Thoracic aorta (tissue), 2 donors: ENCODE results near the gene PINK1. TPM values are rescaled to one million over a fixed set of nuclear protein-coding genes. Genes with fewer than 3 reads are reported as not detected.
"Not testable (repeated sequence)": the region's sequence is repeated elsewhere in the genome, so short reads cannot be mapped to it uniquely, and the experiment has no call there.

Experiments used
- ATAC-seq: fragments of 150-250 bp; one replicate; pipeline ENCODE4 v1.8.0; 2017; ENCODE audit warnings: low read depth; ENCODE audit not compliant: insufficient number of reproducible peaks, low FRiP score
- DNase-seq: peaks from one replicate; pipeline ENCODE4 v3.0.0-alpha.2; 2020; ENCODE audit warnings: low spot score
- H3K27ac ChIP-seq, 2 donors: fragments of 200-600 bp; sonication (generic); 1 replicate in 1 of 2; 2 replicates in 1 of 2; pipeline ENCODE4 v1.5.1; 2016; ENCODE audit warnings: mild to moderate bottlenecking in 2 of 2, moderate library complexity in 2 of 2
- H3K27me3 ChIP-seq: fragments of 200-600 bp; sonication (generic); replicated peaks from 2 replicates; pipeline ENCODE4 v1.6.0; 2016; ENCODE audit warnings: mild to moderate bottlenecking; ENCODE audit not compliant: insufficient read depth
- H3K36me3 ChIP-seq: fragments of 200-600 bp; sonication (generic); one replicate; pipeline ENCODE4 v1.5.1; 2016
- H3K4me1 ChIP-seq, 2 donors: fragments of 200-600 bp; sonication (generic); 1 replicate in 1 of 2; 2 replicates in 1 of 2; pipeline versions ENCODE4 v1.5.1 to v1.6.0; 2016; ENCODE audit warnings: low read depth in 2 of 2, mild to moderate bottlenecking in 1 of 2; ENCODE audit not compliant: control insufficient read depth in 1 of 2
- H3K4me3 ChIP-seq: fragments of 200-600 bp; sonication (generic); 2 replicates; pipeline ENCODE4 v1.5.1; 2016; ENCODE audit warnings: mild to moderate bottlenecking
- H3K9me3 ChIP-seq: fragments of 200-600 bp; sonication (generic); 2 replicates; pipeline ENCODE4 v1.5.1; 2016
- CTCF ChIP-seq: fragments of 200-600 bp; sonication (generic); IDR thresholded peaks from one replicate; pipeline ENCODE4 v1.5.1; 2019; ENCODE audit warnings: antibody characterized with exemption
- total RNA-seq, 2 donors: library from RNA; depleted of rRNA; stranded (reverse); fragments of >200 nt; gene quantifications; one replicate each; pipeline versions ENCODE4 v1.1.0 to v1.2.3, GENCODE V29; 2016

The PINK1 gene
- total RNA-seq, 2 donors from 2014 or later = 88.4 to 140 TPM

DNA sequence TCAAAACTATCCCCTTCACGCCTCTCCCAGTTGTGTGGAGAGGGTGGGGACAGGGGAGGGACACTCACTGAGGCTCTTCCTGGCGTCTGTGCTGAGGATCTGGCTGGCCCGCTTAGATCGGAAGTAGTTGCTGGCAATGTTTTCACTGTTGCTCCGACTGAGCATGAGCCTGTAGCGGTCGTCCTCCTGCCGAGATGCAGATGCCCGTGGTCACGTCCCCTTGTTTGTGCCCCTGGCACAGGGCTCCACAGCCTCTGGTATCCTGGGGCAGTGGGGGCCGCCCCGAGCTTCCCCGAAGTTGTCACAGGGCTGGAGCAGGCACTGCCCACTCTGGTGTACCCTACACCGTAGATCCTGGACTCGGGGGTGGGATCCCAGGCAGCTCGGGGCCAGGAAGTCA is 32.9 kb downstream of the PINK1 start:
- no peak for ATAC-seq
- TF ChIP-seq CTCF = no peak
- no peaks in the 10 kb centered on the region for H3K27me3 ChIP-seq

GRCh38 chr1:20666804-20667203 is 33.5 kb downstream of the PINK1 start:
- Histone ChIP-seq H3K36me3 (no peaks in the 10 kb centered on the region), H3K27ac (no peak overlapping the region), H3K27me3 (no peaks in the 10 kb centered on the region), H3K9me3 (no peaks in the 10 kb centered on the region), H3K4me1 (peaks cover 0 to 8% of the 10 kb centered on the region in 2 donors), H3K4me3 (no peak overlapping the region)
- TF ChIP-seq CTCF = no peak
- no peak for DNase-seq
- no peak for ATAC-seq

More for the DNA sequence above, 32.9 kb downstream of the PINK1 start:
- no peak for DNase-seq
- Histone ChIP-seq H3K4me3 (no peak overlapping the region), H3K27ac (no peak overlapping the region), H3K36me3 (no peaks in the 10 kb centered on the region), H3K4me1 (peaks cover 0 to 9% of the 10 kb centered on the region in 2 donors), H3K9me3 (no peaks in the 10 kb centered on the region)

DNA sequence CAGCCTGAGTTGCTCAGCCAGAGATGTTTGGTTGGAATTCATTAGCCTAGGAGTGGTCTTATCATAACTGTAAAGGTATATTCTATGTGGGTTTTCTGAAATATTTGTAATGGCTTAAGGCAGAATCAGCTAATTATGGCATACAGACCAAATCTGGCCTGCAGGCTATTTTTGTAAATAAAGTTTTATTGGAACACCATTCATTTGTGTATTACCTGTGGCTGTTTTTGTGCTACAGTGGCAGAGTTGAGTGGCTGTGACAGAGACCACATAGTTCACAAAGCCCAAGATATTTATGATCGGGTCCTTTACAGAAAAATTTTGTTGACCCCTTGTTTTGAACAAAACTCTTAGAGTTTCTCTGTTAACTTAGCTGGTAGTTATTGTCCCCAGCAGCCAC is 35.3 kb downstream of the PINK1 start:
- Histone ChIP-seq H3K4me3 (no peak overlapping the region), H3K4me1 (no peaks in the 10 kb centered on the region), H3K9me3 (no peaks in the 10 kb centered on the region), H3K27ac (no peak overlapping the region), H3K27me3 (no peaks in the 10 kb centered on the region), H3K36me3 (no peaks in the 10 kb centered on the region)
- DNase-seq = no peak
- ATAC-seq = no peak
- TF ChIP-seq CTCF = no peak

GRCh38 chr1:20670936-20671335 is 37.7 kb downstream of the PINK1 start:
- no peaks in the 10 kb centered on the region for H3K4me1 ChIP-seq
- ATAC-seq = no peak

GRCh38 chr1:20672265-20672632 is 39.0 kb downstream of the PINK1 start:
- TF ChIP-seq CTCF = no peak
- Histone ChIP-seq H3K27me3 (no peaks in the 10 kb centered on the region), H3K4me1 (no peaks in the 10 kb centered on the region), H3K36me3 (no peaks in the 10 kb centered on the region), H3K4me3 (no peak overlapping the region), H3K9me3 (no peaks in the 10 kb centered on the region), H3K27ac (no peak overlapping the region)
- no peak for DNase-seq
- ATAC-seq = no peak

More at GRCh38 chr1:20670936-20671335, 37.7 kb downstream of the PINK1 start:
- no peak overlapping the region for H3K4me3 ChIP-seq
- H3K27ac ChIP-seq = no peak overlapping the region
- no peak for TF ChIP-seq CTCF
- H3K9me3 ChIP-seq = no peaks in the 10 kb centered on the region
- H3K27me3 ChIP-seq = no peaks in the 10 kb centered on the region
- DNase-seq = no peak
- no peaks in the 10 kb centered on the region for H3K36me3 ChIP-seq

- H3K4me3 ChIP-seq, ATAC-seq, H3K9me3 ChIP-seq, H3K4me1 ChIP-seq, H3K27me3 ChIP-seq, H3K27ac ChIP-seq, H3K36me3 ChIP-seq, DNase-seq: not testable (repeated sequence)
These were observed 40.4 kb downstream of the PINK1 start for GRCh38 chr1:20673626-20674025.
